ENCODE results near the gene NUBP2. TPM values are rescaled to one million over a fixed set of nuclear protein-coding genes. Genes with fewer than 3 reads are reported as not detected.

NUBP2 gene
- total RNA-seq, 1 experiment from 2014 or later: 65.3 TPM

- Histone ChIP-seq H3K4me1 (0 out of 2 replicates have a peak, but pooled peaks cover under 1% of the 10 kb centered on the region), H3K27me3 (replicated peaks; ENCODE audit: control insufficient read depth, insufficient read depth, low read length) (no peaks in the 10 kb centered on the region), H3K4me3 (ENCODE audit: low read depth, low read length) (no peak overlapping the region), H3K36me3 (ENCODE audit: control insufficient read depth, insufficient read depth, low read length) (peaks cover 2% of the 10 kb centered on the region; the same call in 1 of the 2 replicates), H3K9me3 (no peaks in the 10 kb centered on the region)
- no peak for DNase-seq
- H3K4me1 Mint-ChIP-seq (ENCODE audit: low read depth, unreplicated experiment): peaks cover 4% of the 10 kb centered on the region
- ChIA-PET POLR2A (no interaction called here), CTCF (no interaction called here)
- H3K27me3 Mint-ChIP-seq (ENCODE audit: insufficient read depth, unreplicated experiment): no peaks in the 10 kb centered on the region
- BruUV-seq (replicated peaks): no TSS peak
- no peak for TF ChIP-seq CTCF (IDR thresholded peaks at IDR 0.05; ENCODE audit: insufficient read depth in 1 of 2, low read depth in 1 of 2, low read length in 1 of 2, severe bottlenecking in 1 of 2, unreplicated experiment in 1 of 2)
- no peaks in the 10 kb centered on the region for H3K9me3 Mint-ChIP-seq (ENCODE audit: unreplicated experiment)
- intact Hi-C loops (cut with micrococcal nuclease; ENCODE audit: unreplicated experiment): no loop called here
- peaks cover 43% of the 10 kb centered on the region for H3K36me3 Mint-ChIP-seq (ENCODE audit: insufficient read depth, unreplicated experiment)
- no peak overlapping the region for H3K4me3 Mint-ChIP-seq (ENCODE audit: unreplicated experiment)
- no peak overlapping the region for H3K27ac Mint-ChIP-seq (ENCODE audit: unreplicated experiment)
Measured at GRCh38 chr16:1786242-1787055, 3.7 kb downstream of the NUBP2 start.

- H3K27ac Mint-ChIP-seq (ENCODE audit: unreplicated experiment): no peak overlapping the region
- H3K27me3 Mint-ChIP-seq (ENCODE audit: insufficient read depth, unreplicated experiment): no peaks in the 10 kb centered on the region
- H3K4me3 ChIP-seq (ENCODE audit: low read depth, low read length): no peak overlapping the region
- peaks cover 2% of the 10 kb centered on the region; the same call in 1 of the 2 replicates for H3K36me3 ChIP-seq (ENCODE audit: control insufficient read depth, insufficient read depth, low read length)
- H3K4me1 ChIP-seq: no peaks in the 10 kb centered on the region
- no peaks in the 10 kb centered on the region for H3K9me3 Mint-ChIP-seq (ENCODE audit: unreplicated experiment)
- H3K36me3 Mint-ChIP-seq (ENCODE audit: insufficient read depth, unreplicated experiment): peaks cover 37% of the 10 kb centered on the region
- BruUV-seq (replicated peaks): no TSS peak
- no peaks in the 10 kb centered on the region for H3K9me3 ChIP-seq
- intact Hi-C loops (cut with micrococcal nuclease; ENCODE audit: unreplicated experiment): no loop called here
- no peak for TF ChIP-seq CTCF (IDR thresholded peaks at IDR 0.05; ENCODE audit: insufficient read depth in 1 of 2, low read depth in 1 of 2, low read length in 1 of 2, severe bottlenecking in 1 of 2, unreplicated experiment in 1 of 2)
- POLR2A ChIA-PET: no interaction called here
- H3K4me3 Mint-ChIP-seq (ENCODE audit: unreplicated experiment): no peak overlapping the region
- CTCF ChIA-PET: no interaction called here
- H3K4me1 Mint-ChIP-seq (ENCODE audit: low read depth, unreplicated experiment): no peaks in the 10 kb centered on the region
- H3K27me3 ChIP-seq (replicated peaks; ENCODE audit: control insufficient read depth, insufficient read depth, low read length): no peaks in the 10 kb centered on the region
- DNase-seq: no peak
Measured at GRCh38 chr16:1787056-1787321, 4.2 kb downstream of the NUBP2 start.

GRCh38 chr16:1787322-1788094 lies 4.7 kb downstream of the NUBP2 start:
- Histone ChIP-seq H3K9me3 (no peaks in the 10 kb centered on the region), H3K27me3 (replicated peaks; ENCODE audit: control insufficient read depth, insufficient read depth, low read length) (no peaks in the 10 kb centered on the region), H3K36me3 (ENCODE audit: control insufficient read depth, insufficient read depth, low read length) (peaks cover 2% of the 10 kb centered on the region; the same call in 1 of the 2 replicates), H3K4me3 (ENCODE audit: low read depth, low read length) (no peak overlapping the region), H3K4me1 (no peaks in the 10 kb centered on the region)
- Mint-ChIP-seq H3K27me3 (ENCODE audit: insufficient read depth, unreplicated experiment) (no peaks in the 10 kb centered on the region), H3K4me3 (ENCODE audit: unreplicated experiment) (no peak overlapping the region), H3K4me1 (ENCODE audit: low read depth, unreplicated experiment) (no peaks in the 10 kb centered on the region), H3K27ac (ENCODE audit: unreplicated experiment) (no peak overlapping the region), H3K36me3 (ENCODE audit: insufficient read depth, unreplicated experiment) (peaks cover 32% of the 10 kb centered on the region), H3K9me3 (ENCODE audit: unreplicated experiment) (no peaks in the 10 kb centered on the region)
- ChIA-PET POLR2A (no interaction called here), CTCF (no interaction called here)
- TF ChIP-seq CTCF (IDR thresholded peaks at IDR 0.05; ENCODE audit: insufficient read depth in 1 of 2, low read depth in 1 of 2, low read length in 1 of 2, severe bottlenecking in 1 of 2, unreplicated experiment in 1 of 2): no peak
- DNase-seq: no peak
- BruUV-seq (replicated peaks): no TSS peak
- intact Hi-C loops (cut with micrococcal nuclease; ENCODE audit: unreplicated experiment): no loop called here
